HCT116 (cell line): Measurements from ENCODE around the gene APBB2. TPM values are rescaled to one million over a fixed set of nuclear protein-coding genes. Genes with fewer than 3 reads are reported as not detected.

ENCODE experiments used
- ATAC-seq: fragments of 200-7000 bp; cut with Tn5 transposase; 2 replicates; pipeline ENCODE4 v1.9.1; 2020; ENCODE audit warnings: mild to moderate bottlenecking, moderate library complexity
- BruUV-seq: library from RNA; stranded (reverse); fragments of 400-500 nt; replicated peaks from 2 replicates; lab custom pipeline; 2021; lab: Mats Ljungman, UMichigan
- CTCF ChIA-PET: fragments of 300-600 bp; sonication (Branson Sonifier 250); formaldehyde crosslinking; loops from one replicate; lab custom pipeline; 2021; ENCODE audit warnings: antibody characterized with exemption; lab: Charles Lee
- POLR2A ChIA-PET: fragments of 300-600, 350-600 bp; sonication (Branson Sonifier 250); formaldehyde crosslinking; loops from one replicate; lab custom pipeline; 2021; ENCODE audit warnings: antibody characterized with exemption; lab: Charles Lee
- RAD21 ChIA-PET, 2 experiments: fragments of 300-600 bp; sonication (Branson Sonifier 250); formaldehyde crosslinking; loops; one replicate each; lab custom pipeline; 2023; ENCODE audit warnings: low total read pairs in 2 of 2; ENCODE audit not compliant: uncharacterized antibody in 2 of 2, unreplicated experiment in 2 of 2, low non-redundant PET in 1 of 2; lab: Charles Lee
- DNase-seq: peaks from one replicate; pipeline ENCODE4 v3.0.0-alpha.2; 2010; ENCODE audit warnings: low read depth, low spot score
- H2AFZ ChIP-seq: fragments of 200-600 bp; shearing (Covaris generic), sonication (generic); 2 replicates; pipeline ENCODE4 v1.6.1; 2017; ENCODE audit warnings: low read depth, mixed run types, mixed read lengths, antibody characterized with exemption, low read length; ENCODE audit not compliant: poor library complexity, severe bottlenecking
- H3K27ac ChIP-seq: 2 replicates; pipeline ENCODE4 v1.5.1; 2012; ENCODE audit warnings: low read depth, low read length
- H3K27me3 ChIP-seq: fragments of 200-600 bp; sonication (generic); 2 replicates; pipeline ENCODE4 v1.6.1; 2016; ENCODE audit warnings: mixed run types, low read length, mixed read lengths; ENCODE audit not compliant: insufficient read depth
- H3K36me3 ChIP-seq, 2 experiments: fragments of 200-500 bp in 1 of 2; fragments of 200-600 bp in 1 of 2; sonication (Bioruptor generic) in 1 of 2; sonication (generic) in 1 of 2; 2 replicates each; pipeline versions ENCODE4 v1.5.1 to v1.6.1; 2014 to 2016; ENCODE audit warnings: low read length in 2 of 2, inconsistent platforms in 1 of 2, mixed read lengths in 1 of 2, mixed run types in 1 of 2; ENCODE audit not compliant: insufficient read depth in 2 of 2, control insufficient read depth in 1 of 2
- H3K4me1 ChIP-seq, 2 experiments: fragments of 200-600 bp in 1 of 2; sonication (generic) in 1 of 2; 2 replicates each; pipeline versions ENCODE4 v1.5.1 to v1.6.1; 2012 to 2017; ENCODE audit warnings: low read length in 2 of 2, inconsistent platforms in 1 of 2, mild to moderate bottlenecking in 1 of 2, mixed read lengths in 1 of 2, mixed run types in 1 of 2, moderate library complexity in 1 of 2; ENCODE audit not compliant: insufficient read depth in 2 of 2, control insufficient read depth in 1 of 2
- H3K4me2 ChIP-seq: fragments of 200-600 bp; sonication (generic); 2 replicates; pipeline ENCODE4 v1.6.1; 2017; ENCODE audit warnings: mixed run types, low read length, mixed read lengths
- H3K4me3 ChIP-seq, 2 experiments: fragments of 200-600 bp in 1 of 2; sonication (generic) in 1 of 2; replicated peaks in 1 of 2; 2 replicates each; pipeline ENCODE4 v1.5.1; 2011 to 2016; ENCODE audit warnings: low read length in 2 of 2, control low read depth in 1 of 2, low read depth in 1 of 2, mild to moderate bottlenecking in 1 of 2, mixed read lengths in 1 of 2, mixed run types in 1 of 2
- H3K79me2 ChIP-seq: fragments of 200-600 bp; sonication (generic); 2 replicates; pipeline ENCODE4 v1.6.1; 2017; ENCODE audit warnings: mild to moderate bottlenecking, mixed run types, low read length, moderate library complexity, mixed read lengths; ENCODE audit not compliant: insufficient read depth
- H3K9ac ChIP-seq: fragments of 200-600 bp; sonication (generic); 2 replicates; pipeline ENCODE4 v1.6.1; 2016; ENCODE audit warnings: low read length, mixed read lengths
- H3K9me2 ChIP-seq: fragments of 200-600 bp; sonication (generic), shearing (Covaris generic); 2 replicates; pipeline ENCODE4 v1.6.1; 2017; ENCODE audit warnings: mixed run types, mild to moderate bottlenecking, moderate library complexity; ENCODE audit not compliant: insufficient read depth
- H3K9me3 ChIP-seq, 2 experiments: fragments of 200-500 bp in 1 of 2; fragments of 200-600 bp in 1 of 2; sonication (Bioruptor generic) in 1 of 2; sonication (generic) in 1 of 2; 2 replicates each; pipeline ENCODE4 v1.6.1; 2014 to 2017; ENCODE audit warnings: low read length in 2 of 2, mixed read lengths in 2 of 2, inconsistent platforms in 1 of 2, low read depth in 1 of 2, mild to moderate bottlenecking in 1 of 2, mixed run types in 1 of 2, moderate library complexity in 1 of 2; ENCODE audit not compliant: control insufficient read depth in 1 of 2, insufficient read depth in 1 of 2
- H4K20me1 ChIP-seq: fragments of 200-600 bp; sonication (generic), shearing (Covaris generic); 2 replicates; pipeline ENCODE4 v1.6.1; 2017; ENCODE audit warnings: mixed run types, mild to moderate bottlenecking, moderate library complexity; ENCODE audit not compliant: insufficient read depth
- CBX3 ChIP-seq: IDR thresholded peaks from 2 replicates; pipeline ENCODE4 v1.6.1; 2012; ENCODE audit warnings: low read depth
- EGR1 ChIP-seq: IDR thresholded peaks from 2 replicates; pipeline ENCODE4 v1.6.1; 2012; ENCODE audit warnings: low read depth
- ELF1 ChIP-seq: IDR thresholded peaks from 2 replicates; pipeline ENCODE4 v1.6.1; 2012; ENCODE audit warnings: low read depth, borderline replicate concordance
- EZH2 ChIP-seq: fragments of 200-600 bp; sonication (generic); IDR thresholded peaks from 2 replicates; pipeline ENCODE4 v1.6.1; 2017; ENCODE audit warnings: antibody characterized with exemption, mixed run types
- EZH2phosphoT487 ChIP-seq: fragments of 200-600 bp; IDR thresholded peaks from 2 replicates; pipeline ENCODE4 v1.6.1; 2018; ENCODE audit warnings: antibody characterized with exemption, borderline replicate concordance
- FOSL1 ChIP-seq: IDR thresholded peaks from 2 replicates; pipeline ENCODE4 v1.6.1; 2012; ENCODE audit warnings: low read depth
- REST ChIP-seq: IDR thresholded peaks from 2 replicates; pipeline ENCODE4 v1.6.1; 2012; ENCODE audit warnings: low read depth
- SRF ChIP-seq: IDR thresholded peaks from 2 replicates; pipeline ENCODE4 v1.6.1; 2012; ENCODE audit warnings: low read depth
- ZFX ChIP-seq: fragments of 450-650 bp; IDR thresholded peaks from 2 replicates; pipeline ENCODE4 v1.6.1; 2017
- intact Hi-C: fragments of 100-400 bp; cut with micrococcal nuclease; formaldehyde crosslinking; loops from 2 replicates; pipeline ENCODE4 v1.10.0; 2022
- total RNA-seq: library from RNA; stranded (reverse); gene quantifications from one replicate; pipeline ENCODE4 v1.2.1, GENCODE V29; 2021; ENCODE audit not compliant: unreplicated experiment

APBB2 gene
- total RNA-seq, 1 experiment from 2014 or later, result 72.5 TPM

GRCh38 chr4:40924793-40925117 is 289.6 kb downstream of the APBB2 start:
- no peak overlapping the region for H3K27ac ChIP-seq
- no TSS peak for BruUV-seq
- no peaks in the 10 kb centered on the region for H3K27me3 ChIP-seq
- DNase-seq, result no peak
- no peak for ATAC-seq
- ChIA-PET RAD21 (interaction anchor here in 1 of 2 experiments (0.8 to 1.1 kb wide), 2 partner anchors 287 to 290 kb away, joined by 3 read pairs; partner anchors contain the start of gene APBB2), POLR2A (interaction anchor here (1.6 kb wide), 1 partner anchor 16 kb away, joined by 7 read pairs; no protein-coding TSS in a partner anchor), CTCF (interaction anchor here (0.6 to 2.5 kb wide), 27 partner anchors 9 to 356 kb away, joined by 3 to 25 read pairs (median 4); partner anchors contain the start of gene APBB2)
- H3K9me3 ChIP-seq, result no peaks in the 10 kb centered on the region
- intact Hi-C loops, result loop anchor here (2.0 kb wide), 1 partner anchor 188 kb away; no protein-coding TSS in a partner anchor
- H3K4me2 ChIP-seq, result no peak overlapping the region
- no peak overlapping the region for H3K4me3 ChIP-seq
- H4K20me1 ChIP-seq, result no peaks in the 10 kb centered on the region
- TF ChIP-seq CBX3 (no peak), EZH2 (no peak), EGR1 (no peak), ZFX (no peak), REST (no peak), FOSL1 (no peak), SRF (no peak), ELF1 (no peak), EZH2phosphoT487 (no peak)
- peaks cover 0 to 4% of the 10 kb centered on the region in 2 experiments; a peak in 1 of 4 replicates for H3K36me3 ChIP-seq
- no peak overlapping the region for H2AFZ ChIP-seq
- no peaks in the 10 kb centered on the region for H3K79me2 ChIP-seq
- peaks cover 0 to 4% of the 10 kb centered on the region in 2 experiments; a peak in 2 of 4 replicates for H3K4me1 ChIP-seq
- H3K9me2 ChIP-seq, result no peaks in the 10 kb centered on the region
- no peak overlapping the region for H3K9ac ChIP-seq
